ENCODE data around the gene CLN5. TPM values are rescaled to one million over a fixed set of nuclear protein-coding genes. Genes with fewer than 3 reads are reported as not detected.

CLN5 gene
- polyA plus RNA-seq, 1 donor (not counting 4 experiments of a cell fraction or from before 2014, with no cell fraction given): 32.4 TPM

DNA sequence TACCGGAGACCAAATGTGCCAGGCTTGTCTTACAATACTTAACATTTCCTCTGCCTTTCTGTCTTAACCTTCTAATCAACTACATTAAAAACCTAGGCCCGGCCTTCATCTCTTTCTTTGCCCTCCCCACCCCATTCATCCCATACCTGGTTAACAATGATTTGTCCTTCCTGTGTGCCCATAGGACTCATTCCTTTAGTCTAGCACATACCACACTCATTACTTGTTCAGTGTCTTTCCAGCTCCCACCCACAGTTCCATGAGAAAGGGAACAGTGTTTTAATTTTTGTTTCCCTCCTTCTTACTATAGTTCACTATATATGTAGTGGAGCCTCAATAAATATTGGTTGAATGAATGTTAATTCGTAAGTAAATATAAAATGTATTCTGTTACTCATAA, 2.4 kb downstream of the CLN5 start:
- TF ChIP-seq EZH2 (IDR thresholded peaks at IDR 0.05; ENCODE audit: low read length): no peak
- TF ChIP-seq, protein P1, sequence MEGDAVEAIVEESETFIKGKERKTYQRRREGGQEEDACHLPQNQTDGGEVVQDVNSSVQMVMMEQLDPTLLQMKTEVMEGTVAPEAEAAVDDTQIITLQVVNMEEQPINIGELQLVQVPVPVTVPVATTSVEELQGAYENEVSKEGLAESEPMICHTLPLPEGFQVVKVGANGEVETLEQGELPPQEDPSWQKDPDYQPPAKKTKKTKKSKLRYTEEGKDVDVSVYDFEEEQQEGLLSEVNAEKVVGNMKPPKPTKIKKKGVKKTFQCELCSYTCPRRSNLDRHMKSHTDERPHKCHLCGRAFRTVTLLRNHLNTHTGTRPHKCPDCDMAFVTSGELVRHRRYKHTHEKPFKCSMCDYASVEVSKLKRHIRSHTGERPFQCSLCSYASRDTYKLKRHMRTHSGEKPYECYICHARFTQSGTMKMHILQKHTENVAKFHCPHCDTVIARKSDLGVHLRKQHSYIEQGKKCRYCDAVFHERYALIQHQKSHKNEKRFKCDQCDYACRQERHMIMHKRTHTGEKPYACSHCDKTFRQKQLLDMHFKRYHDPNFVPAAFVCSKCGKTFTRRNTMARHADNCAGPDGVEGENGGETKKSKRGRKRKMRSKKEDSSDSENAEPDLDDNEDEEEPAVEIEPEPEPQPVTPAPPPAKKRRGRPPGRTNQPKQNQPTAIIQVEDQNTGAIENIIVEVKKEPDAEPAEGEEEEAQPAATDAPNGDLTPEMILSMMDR (optimal IDR thresholded peaks at IDR 0.05 in 1 of 3, IDR thresholded peaks at IDR 0.05 in 1 of 3, conservative IDR thresholded peaks at IDR 0.05 in 1 of 3; ENCODE audit: extremely low read depth in 1 of 3, insufficient read depth in 2 of 3, low read length in 3 of 3): no peak
- Histone ChIP-seq H3K79me2 (ENCODE audit: control insufficient read depth, insufficient read depth, low read length) (peaks cover 25% of the 10 kb centered on the region), H3K27ac (ENCODE audit: control insufficient read depth, insufficient read depth, low read length) (peak overlapping the region; percentile 50), H3K9me1 (ENCODE audit: control insufficient read depth, extremely low read depth, insufficient read depth, low read length) (no peaks in the 10 kb centered on the region), H3K4me3 (ENCODE audit: control insufficient read depth in 2 of 3, extremely low read depth in 1 of 3, insufficient read depth in 2 of 3, low read depth in 1 of 3, low read length in 3 of 3) (peak overlapping the region in 2 of 3 experiments; percentile 19 to 34), H3K9ac (ENCODE audit: control insufficient read depth, extremely low read depth, insufficient read depth, low read length) (peak overlapping the region; percentile 19), H3K27me3 (ENCODE audit: control insufficient read depth, extremely low read depth, insufficient read depth, low read length) (no peaks in the 10 kb centered on the region), H3K4me2 (ENCODE audit: control insufficient read depth, extremely low read depth, insufficient read depth, low read depth, low read length) (peak overlapping the region; percentile 99), H3K36me3 (ENCODE audit: control insufficient read depth in 2 of 2, extremely low read depth in 1 of 2, insufficient read depth in 2 of 2, low read length in 2 of 2) (peaks cover 4% of the 10 kb centered on the region in 2 experiments), H2AFZ (ENCODE audit: control insufficient read depth, low read length) (no peak overlapping the region), H3K4me1 (ENCODE audit: control insufficient read depth, extremely low read depth, insufficient read depth, low read length) (peaks cover 26% of the 10 kb centered on the region), H3K9me3 (ENCODE audit: control insufficient read depth, low read depth, low read length) (no peaks in the 10 kb centered on the region), H4K20me1 (ENCODE audit: control insufficient read depth, extremely low read depth, insufficient read depth, low read length) (no peaks in the 10 kb centered on the region)
- peak; percentile 66 for FAIRE-seq
- dilution Hi-C loops (cut with MboI; ENCODE audit: extremely low pct_ligation_motif_present, low sequenced_read_pairs): no loop called here
- peak; percentile 46 for DNase-seq (ENCODE audit: low read depth, low spot score)

DNA sequence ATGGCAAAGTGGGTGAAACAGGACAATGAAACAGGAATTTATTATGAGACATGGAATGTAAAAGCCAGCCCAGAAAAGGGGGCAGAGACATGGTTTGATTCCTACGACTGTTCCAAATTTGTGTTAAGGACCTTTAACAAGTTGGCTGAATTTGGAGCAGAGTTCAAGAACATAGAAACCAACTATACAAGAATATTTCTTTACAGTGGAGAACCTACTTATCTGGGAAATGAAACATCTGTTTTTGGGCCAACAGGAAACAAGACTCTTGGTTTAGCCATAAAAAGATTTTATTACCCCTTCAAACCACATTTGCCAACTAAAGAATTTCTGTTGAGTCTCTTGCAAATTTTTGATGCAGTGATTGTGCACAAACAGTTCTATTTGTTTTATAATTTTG, 8.6 kb downstream of the CLN5 start:
- Histone ChIP-seq H3K9ac (ENCODE audit: control insufficient read depth, extremely low read depth, insufficient read depth, low read length) (no peak overlapping the region), H3K36me3 (ENCODE audit: control insufficient read depth in 2 of 2, extremely low read depth in 1 of 2, insufficient read depth in 2 of 2, low read length in 2 of 2) (peaks cover 7 to 11% of the 10 kb centered on the region in 2 experiments), H3K9me3 (ENCODE audit: control insufficient read depth, low read depth, low read length) (no peaks in the 10 kb centered on the region), H3K4me3 (ENCODE audit: control insufficient read depth in 2 of 3, extremely low read depth in 1 of 3, insufficient read depth in 2 of 3, low read depth in 1 of 3, low read length in 3 of 3) (no peak overlapping the region), H3K4me1 (ENCODE audit: control insufficient read depth, extremely low read depth, insufficient read depth, low read length) (no peaks in the 10 kb centered on the region), H3K9me1 (ENCODE audit: control insufficient read depth, extremely low read depth, insufficient read depth, low read length) (no peaks in the 10 kb centered on the region), H3K4me2 (ENCODE audit: control insufficient read depth, extremely low read depth, insufficient read depth, low read depth, low read length) (no peak overlapping the region), H2AFZ (ENCODE audit: control insufficient read depth, low read length) (no peak overlapping the region), H4K20me1 (ENCODE audit: control insufficient read depth, extremely low read depth, insufficient read depth, low read length) (no peaks in the 10 kb centered on the region), H3K79me2 (ENCODE audit: control insufficient read depth, insufficient read depth, low read length) (peaks cover 6% of the 10 kb centered on the region), H3K27me3 (ENCODE audit: control insufficient read depth, extremely low read depth, insufficient read depth, low read length) (no peaks in the 10 kb centered on the region), H3K27ac (ENCODE audit: control insufficient read depth, insufficient read depth, low read length) (no peak overlapping the region)
- FAIRE-seq (no peak), DNase-seq (ENCODE audit: low read depth, low spot score) (no peak)
- dilution Hi-C loops (cut with MboI; ENCODE audit: extremely low pct_ligation_motif_present, low sequenced_read_pairs): no loop called here
- no peak for TF ChIP-seq EZH2 (IDR thresholded peaks at IDR 0.05; ENCODE audit: low read length)
- TF ChIP-seq, protein P1 (optimal IDR thresholded peaks at IDR 0.05 in 1 of 3, IDR thresholded peaks at IDR 0.05 in 1 of 3, conservative IDR thresholded peaks at IDR 0.05 in 1 of 3; ENCODE audit: extremely low read depth in 1 of 3, insufficient read depth in 2 of 3, low read length in 3 of 3): no peak

Measured in keratinocyte (primary cell).